ENCODE results near the gene FOXJ3.

The FOXJ3 gene

GRCh38 chr1:42133809-42134526 is 201.1 kb downstream of the FOXJ3 start:
- Histone ChIP-seq H3F3A (ENCODE audit: control insufficient read depth, insufficient read depth) (no peaks in the 10 kb centered on the region), H3K4me2 (ENCODE audit: low read length) (no peak overlapping the region), H3K36me3 (ENCODE audit: control insufficient read depth, low read length) (no peaks in the 10 kb centered on the region), H3K27me3 (ENCODE audit: control insufficient read depth, low read length) (peaks cover 2% of the 10 kb centered on the region; the same call in 1 of the 2 replicates), H3K9me2 (replicated peaks; ENCODE audit: control insufficient read depth, low read length) (no peaks in the 10 kb centered on the region), H4K20me1 (ENCODE audit: control insufficient read depth, insufficient read depth, low read depth, low read length) (no peaks in the 10 kb centered on the region), H3K4me1 (ENCODE audit: control insufficient read depth, low read length) (no peaks in the 10 kb centered on the region), H3K9me3 (ENCODE audit: control insufficient read depth, insufficient read depth, low read length) (no peaks in the 10 kb centered on the region), H3K27ac (ENCODE audit: low read depth, low read length) (no peak overlapping the region), H3K4me3 (ENCODE audit: low read length) (no peak overlapping the region), H3K79me2 (ENCODE audit: control insufficient read depth, low read length) (no peaks in the 10 kb centered on the region)
- TF ChIP-seq CTCF (IDR thresholded peaks at IDR 0.05; ENCODE audit: low read depth, low read length, poor library complexity, severe bottlenecking), result no peak
- no peak for TF ChIP-seq EZH2phosphoT487 (IDR thresholded peaks at IDR 0.05; ENCODE audit: borderline replicate concordance, low read length)

- Histone ChIP-seq H3K9me3 (ENCODE audit: control insufficient read depth, insufficient read depth, low read length) (no peaks in the 10 kb centered on the region), H3K36me3 (ENCODE audit: control insufficient read depth, low read length) (no peaks in the 10 kb centered on the region), H3F3A (ENCODE audit: control insufficient read depth, insufficient read depth) (no peaks in the 10 kb centered on the region), H3K27ac (ENCODE audit: low read depth, low read length) (no peak overlapping the region), H3K79me2 (ENCODE audit: control insufficient read depth, low read length) (no peaks in the 10 kb centered on the region), H3K4me2 (ENCODE audit: low read length) (no peak overlapping the region), H3K9me2 (replicated peaks; ENCODE audit: control insufficient read depth, low read length) (no peaks in the 10 kb centered on the region), H3K4me1 (ENCODE audit: control insufficient read depth, low read length) (no peaks in the 10 kb centered on the region), H3K4me3 (ENCODE audit: low read length) (no peak overlapping the region), H3K27me3 (ENCODE audit: control insufficient read depth, low read length) (peaks cover 5% of the 10 kb centered on the region), H4K20me1 (ENCODE audit: control insufficient read depth, insufficient read depth, low read depth, low read length) (no peaks in the 10 kb centered on the region)
- TF ChIP-seq CTCF (IDR thresholded peaks at IDR 0.05; ENCODE audit: low read depth, low read length, poor library complexity, severe bottlenecking) (no peak), EZH2phosphoT487 (IDR thresholded peaks at IDR 0.05; ENCODE audit: borderline replicate concordance, low read length) (no peak)
Measured at GRCh38 chr1:42133390-42133789, 201.6 kb downstream of the FOXJ3 start.

GRCh38 chr1:42130061-42130660 is 204.9 kb downstream of the FOXJ3 start:
- Histone ChIP-seq H3K4me1 (ENCODE audit: control insufficient read depth, low read length) (no peaks in the 10 kb centered on the region), H3K27me3 (ENCODE audit: control insufficient read depth, low read length) (peaks cover 7% of the 10 kb centered on the region), H3K4me2 (ENCODE audit: low read length) (no peak overlapping the region), H3K9me3 (ENCODE audit: control insufficient read depth, insufficient read depth, low read length) (no peaks in the 10 kb centered on the region), H3K36me3 (ENCODE audit: control insufficient read depth, low read length) (no peaks in the 10 kb centered on the region), H3K4me3 (ENCODE audit: low read length) (no peak overlapping the region), H3K79me2 (ENCODE audit: control insufficient read depth, low read length) (no peaks in the 10 kb centered on the region), H4K20me1 (ENCODE audit: control insufficient read depth, insufficient read depth, low read depth, low read length) (no peaks in the 10 kb centered on the region), H3K27ac (ENCODE audit: low read depth, low read length) (no peak overlapping the region), H3K9me2 (replicated peaks; ENCODE audit: control insufficient read depth, low read length) (no peaks in the 10 kb centered on the region), H3F3A (ENCODE audit: control insufficient read depth, insufficient read depth) (no peaks in the 10 kb centered on the region)
- TF ChIP-seq EZH2phosphoT487 (IDR thresholded peaks at IDR 0.05; ENCODE audit: borderline replicate concordance, low read length), result no peak
- no peak for TF ChIP-seq CTCF (IDR thresholded peaks at IDR 0.05; ENCODE audit: low read depth, low read length, poor library complexity, severe bottlenecking)

Measured in DOHH2 (cell line).